Kidney epithelial cell (primary cell): ENCODE measurements around the gene G0S2. TPM values are rescaled to one million over a fixed set of nuclear protein-coding genes. Genes with fewer than 3 reads are reported as not detected.

ENCODE experiments used
- DNase-seq: peaks from one replicate; pipeline ENCODE4 v3.0.0-alpha.2; 2010; ENCODE audit warnings: low read depth
- H3K27me3 ChIP-seq: 2 replicates; pipeline ENCODE4 v1.6.0; 2011; ENCODE audit warnings: low read length; ENCODE audit not compliant: control insufficient read depth, insufficient read depth
- H3K36me3 ChIP-seq: 2 replicates; pipeline ENCODE4 v1.5.1; 2011; ENCODE audit warnings: low read length; ENCODE audit not compliant: control insufficient read depth, insufficient read depth
- H3K4me3 ChIP-seq: 2 replicates; pipeline ENCODE4 v1.5.1; 2011; ENCODE audit warnings: low read depth, mild to moderate bottlenecking, control low read depth, low read length
- total RNA-seq: library from RNA; depleted of rRNA; stranded (reverse); fragments of >200 nt; gene quantifications from 2 replicates; pipeline ENCODE4 v1.2.3, GENCODE V29; 2015
- TF ChIP-seq, protein P1 (sequence below): IDR thresholded peaks from 2 replicates; pipeline ENCODE4 v1.5.1; 2011; ENCODE audit warnings: mild to moderate bottlenecking, moderate library complexity, low read length, control low read depth, inconsistent platforms; ENCODE audit not compliant: insufficient read depth, poor library complexity, severe bottlenecking

The G0S2 gene
- total RNA-seq, 1 donor from 2014 or later, result 164 TPM

DNA sequence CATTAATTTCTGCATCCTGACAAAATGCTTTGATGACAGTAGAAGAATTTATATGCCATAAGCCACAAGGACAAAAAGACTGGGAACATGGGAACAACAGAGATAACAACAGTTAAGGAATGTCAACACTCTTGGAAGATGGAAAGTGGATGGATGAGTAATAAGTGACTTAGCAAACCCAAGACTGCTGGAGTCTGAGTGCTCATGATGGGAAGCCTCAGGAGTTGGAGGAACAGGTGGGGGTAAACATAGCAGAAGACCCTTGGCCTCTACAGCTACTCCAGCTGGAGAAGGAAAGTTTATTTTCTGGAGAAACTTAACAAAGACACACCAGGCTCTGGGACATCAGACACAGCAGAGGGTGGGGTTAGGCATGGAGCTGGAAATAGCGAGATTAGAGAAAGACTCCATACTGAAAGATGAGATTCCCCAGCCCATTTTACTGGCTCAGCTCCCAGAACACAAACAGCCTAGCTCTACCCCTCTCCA is 13.6 kb downstream of the G0S2 start:
- Histone ChIP-seq H3K27me3 (peaks cover 4% of the 10 kb centered on the region), H3K36me3 (no peaks in the 10 kb centered on the region), H3K4me3 (no peak overlapping the region)
- no peak for DNase-seq
- TF ChIP-seq, protein P1, sequence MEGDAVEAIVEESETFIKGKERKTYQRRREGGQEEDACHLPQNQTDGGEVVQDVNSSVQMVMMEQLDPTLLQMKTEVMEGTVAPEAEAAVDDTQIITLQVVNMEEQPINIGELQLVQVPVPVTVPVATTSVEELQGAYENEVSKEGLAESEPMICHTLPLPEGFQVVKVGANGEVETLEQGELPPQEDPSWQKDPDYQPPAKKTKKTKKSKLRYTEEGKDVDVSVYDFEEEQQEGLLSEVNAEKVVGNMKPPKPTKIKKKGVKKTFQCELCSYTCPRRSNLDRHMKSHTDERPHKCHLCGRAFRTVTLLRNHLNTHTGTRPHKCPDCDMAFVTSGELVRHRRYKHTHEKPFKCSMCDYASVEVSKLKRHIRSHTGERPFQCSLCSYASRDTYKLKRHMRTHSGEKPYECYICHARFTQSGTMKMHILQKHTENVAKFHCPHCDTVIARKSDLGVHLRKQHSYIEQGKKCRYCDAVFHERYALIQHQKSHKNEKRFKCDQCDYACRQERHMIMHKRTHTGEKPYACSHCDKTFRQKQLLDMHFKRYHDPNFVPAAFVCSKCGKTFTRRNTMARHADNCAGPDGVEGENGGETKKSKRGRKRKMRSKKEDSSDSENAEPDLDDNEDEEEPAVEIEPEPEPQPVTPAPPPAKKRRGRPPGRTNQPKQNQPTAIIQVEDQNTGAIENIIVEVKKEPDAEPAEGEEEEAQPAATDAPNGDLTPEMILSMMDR, result no peak

DNA sequence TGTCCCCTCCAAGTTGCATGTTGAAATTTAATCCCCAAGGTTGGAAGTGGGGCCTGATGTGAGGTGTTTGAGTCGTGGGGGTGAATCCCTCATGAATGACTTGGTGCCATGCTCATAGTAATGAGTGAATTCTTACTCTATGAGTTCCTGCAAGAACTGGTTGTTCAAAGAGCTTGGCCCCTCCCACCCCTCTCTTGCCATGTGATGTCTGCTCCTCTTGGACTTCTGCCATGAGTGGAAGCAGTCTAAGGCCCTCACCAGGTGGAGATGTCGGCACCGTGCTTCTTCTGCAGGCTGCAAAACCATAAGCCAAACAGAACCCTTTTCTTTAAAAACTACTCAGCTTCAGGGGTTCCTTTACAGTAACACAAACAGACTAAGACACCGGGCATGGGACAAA is 14.3 kb downstream of the G0S2 start:
- TF ChIP-seq, protein P1, result no peak
- no peak for DNase-seq

DNA sequence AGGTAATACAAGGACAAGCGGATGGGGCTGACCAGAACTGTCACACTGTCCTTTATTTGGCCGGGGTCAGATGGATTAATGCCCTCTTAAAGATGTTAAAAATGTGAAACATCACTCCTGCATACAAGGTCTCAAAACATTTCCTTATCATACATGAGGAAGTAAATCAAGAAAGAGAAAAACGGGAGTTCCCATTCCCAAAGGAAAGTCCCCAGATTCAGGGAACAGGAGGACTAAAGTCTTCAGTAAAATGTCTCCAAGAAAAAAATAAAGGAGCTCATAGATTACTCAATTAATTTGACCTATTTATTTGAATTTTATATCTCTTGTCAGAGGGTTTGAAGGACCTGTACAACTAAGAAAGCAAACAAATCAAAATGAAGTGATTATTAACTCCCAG is 16.0 kb downstream of the G0S2 start:
- no peak overlapping the region for H3K4me3 ChIP-seq
- DNase-seq, result no peak
- TF ChIP-seq, protein P1, result no peak
- H3K27me3 ChIP-seq, result peaks cover 4% of the 10 kb centered on the region
- H3K36me3 ChIP-seq, result no peaks in the 10 kb centered on the region

More for the DNA sequence above, 14.3 kb downstream of the G0S2 start:
- Histone ChIP-seq H3K36me3 (no peaks in the 10 kb centered on the region), H3K27me3 (peaks cover 4% of the 10 kb centered on the region), H3K4me3 (no peak overlapping the region)

DNA sequence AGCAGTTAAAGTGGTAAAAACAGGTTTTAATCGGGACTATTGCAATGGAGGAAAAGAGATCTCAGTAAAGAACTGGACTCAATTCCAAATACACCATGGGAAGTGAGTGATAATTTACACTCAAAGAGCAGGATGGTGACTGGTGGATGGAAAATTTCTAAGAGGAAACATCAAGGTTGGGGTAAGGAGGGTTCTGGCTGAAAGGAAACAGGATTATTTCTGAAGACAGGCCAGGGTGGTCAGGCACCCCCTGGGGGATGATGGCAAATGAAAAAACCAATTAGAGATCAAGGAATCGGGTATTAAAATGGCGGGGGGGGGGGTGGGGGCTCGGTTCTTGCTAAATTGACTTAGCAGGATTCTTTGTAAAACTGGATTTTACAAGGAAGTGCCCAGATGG is 17.1 kb downstream of the G0S2 start:
- H3K36me3 ChIP-seq, result no peaks in the 10 kb centered on the region
- no peak for DNase-seq
- TF ChIP-seq, protein P1, result no peak
- peaks cover 4% of the 10 kb centered on the region for H3K27me3 ChIP-seq
- no peak overlapping the region for H3K4me3 ChIP-seq

DNA sequence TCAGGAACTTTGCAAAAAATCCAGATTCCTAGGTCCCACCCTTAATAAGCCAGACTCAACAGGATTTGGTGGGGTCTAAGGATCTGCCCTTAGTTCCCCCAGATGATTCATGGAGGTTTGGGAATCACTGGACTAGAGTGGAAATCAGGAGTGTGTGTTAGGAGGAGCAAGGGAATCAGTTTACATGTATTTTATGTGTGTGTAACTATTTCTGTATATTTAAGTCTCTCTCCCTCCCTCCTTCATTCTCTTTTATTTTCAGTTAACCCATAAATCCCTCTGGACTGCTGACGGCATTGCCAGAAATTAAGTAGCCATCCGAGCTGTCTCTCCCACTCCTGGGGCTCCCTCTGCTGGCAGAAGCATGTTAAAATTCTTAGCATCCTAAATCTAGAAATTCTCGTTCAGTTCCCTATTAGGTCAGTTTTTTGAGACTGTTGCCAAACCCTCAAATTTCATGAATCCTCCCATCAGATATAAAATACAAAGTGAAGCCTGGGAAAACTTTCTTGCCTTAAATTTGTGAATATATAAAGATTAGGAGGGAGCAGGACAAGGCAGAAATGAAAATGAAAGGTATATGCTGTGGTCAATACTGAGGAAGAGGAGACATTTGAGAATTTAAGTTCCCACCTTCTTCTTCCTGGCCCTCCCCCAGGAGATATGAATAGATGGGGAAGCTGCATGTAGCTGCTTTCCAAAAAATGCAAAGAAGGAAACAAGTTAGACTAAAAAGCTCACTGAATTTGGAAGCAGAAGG is 17.7 kb downstream of the G0S2 start:
- no peak for DNase-seq
- peaks cover 4% of the 10 kb centered on the region for H3K27me3 ChIP-seq
- H3K4me3 ChIP-seq, result no peak overlapping the region

More for the DNA sequence above, 17.7 kb downstream of the G0S2 start:
- H3K36me3 ChIP-seq, result no peaks in the 10 kb centered on the region
- TF ChIP-seq, protein P1, result peak; percentile 79
